Keratinocyte (primary cell): ENCODE results near the gene ITPK1.

Experiments used
- EZH2 ChIP-seq: IDR thresholded peaks from one replicate; pipeline ENCODE4 v1.6.1; 2012; ENCODE audit warnings: inconsistent platforms, mild to moderate bottlenecking, low read length, moderate library complexity
- TF ChIP-seq, protein P1 (sequence below), 3 experiments: IDR thresholded peaks in 1 of 3; conservative IDR thresholded peaks in 1 of 3; optimal IDR thresholded peaks in 1 of 3; 2 replicates in 2 of 3; 3 replicates in 1 of 3; pipeline versions ENCODE3 to v1.5.1; 2011; ENCODE audit warnings: low read length in 3 of 3, mild to moderate bottlenecking in 3 of 3, moderate library complexity in 2 of 3, control low read depth in 1 of 3, inconsistent platforms in 1 of 3; ENCODE audit not compliant: insufficient read depth in 2 of 3; ENCODE audit errors: extremely low read depth in 1 of 3

DNA sequence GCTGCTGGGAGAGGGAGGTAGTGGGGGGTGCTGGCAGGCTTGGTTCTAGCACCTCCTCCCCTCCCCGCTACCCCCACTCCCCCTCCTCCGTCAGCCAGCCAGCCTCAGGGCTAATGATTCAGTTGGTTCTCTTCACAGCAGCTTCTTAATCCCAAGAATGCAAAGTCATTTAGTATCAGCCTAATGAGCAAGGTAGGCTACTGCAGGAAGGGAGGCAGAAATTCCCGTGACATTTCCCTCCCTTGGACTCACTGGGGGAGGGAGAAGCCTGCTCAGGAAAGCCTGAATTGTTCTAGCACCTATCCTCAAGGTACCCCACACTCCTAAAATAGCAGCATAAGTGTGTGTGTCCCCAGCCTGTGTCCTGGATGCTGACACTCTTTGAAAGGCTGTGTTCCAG lies 29.8 kb downstream of the ITPK1 start:
- TF ChIP-seq, protein P1, sequence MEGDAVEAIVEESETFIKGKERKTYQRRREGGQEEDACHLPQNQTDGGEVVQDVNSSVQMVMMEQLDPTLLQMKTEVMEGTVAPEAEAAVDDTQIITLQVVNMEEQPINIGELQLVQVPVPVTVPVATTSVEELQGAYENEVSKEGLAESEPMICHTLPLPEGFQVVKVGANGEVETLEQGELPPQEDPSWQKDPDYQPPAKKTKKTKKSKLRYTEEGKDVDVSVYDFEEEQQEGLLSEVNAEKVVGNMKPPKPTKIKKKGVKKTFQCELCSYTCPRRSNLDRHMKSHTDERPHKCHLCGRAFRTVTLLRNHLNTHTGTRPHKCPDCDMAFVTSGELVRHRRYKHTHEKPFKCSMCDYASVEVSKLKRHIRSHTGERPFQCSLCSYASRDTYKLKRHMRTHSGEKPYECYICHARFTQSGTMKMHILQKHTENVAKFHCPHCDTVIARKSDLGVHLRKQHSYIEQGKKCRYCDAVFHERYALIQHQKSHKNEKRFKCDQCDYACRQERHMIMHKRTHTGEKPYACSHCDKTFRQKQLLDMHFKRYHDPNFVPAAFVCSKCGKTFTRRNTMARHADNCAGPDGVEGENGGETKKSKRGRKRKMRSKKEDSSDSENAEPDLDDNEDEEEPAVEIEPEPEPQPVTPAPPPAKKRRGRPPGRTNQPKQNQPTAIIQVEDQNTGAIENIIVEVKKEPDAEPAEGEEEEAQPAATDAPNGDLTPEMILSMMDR (optimal IDR thresholded peaks at IDR 0.05 in 1 of 3, IDR thresholded peaks at IDR 0.05 in 1 of 3, conservative IDR thresholded peaks at IDR 0.05 in 1 of 3; ENCODE audit: extremely low read depth in 1 of 3, insufficient read depth in 2 of 3, low read length in 3 of 3) = no peak
- TF ChIP-seq EZH2 = no peak
